GM12801 (cell line): Measurements from ENCODE around the gene SPTSSB.

Experiments used
- CTCF ChIP-seq: IDR thresholded peaks from one replicate; pipeline ENCODE4 v1.5.1; 2011; ENCODE audit warnings: control low read depth; ENCODE audit not compliant: insufficient read length; ENCODE audit errors: extremely low read depth

SPTSSB gene

GRCh38 chr3:161295325-161295724 is 76.0 kb downstream of the SPTSSB start:
- TF ChIP-seq CTCF: no peak
